HG03095 (cell line): ENCODE results near the gene SPAG5.

ENCODE experiments used
- ATAC-seq: cut with Tn5 transposase; IDR thresholded peaks from one replicate; pipeline ENCODE4 v1.9.1; 2021; ENCODE audit warnings: moderate library complexity; ENCODE audit not compliant: unreplicated experiment

Gene SPAG5, protein sequence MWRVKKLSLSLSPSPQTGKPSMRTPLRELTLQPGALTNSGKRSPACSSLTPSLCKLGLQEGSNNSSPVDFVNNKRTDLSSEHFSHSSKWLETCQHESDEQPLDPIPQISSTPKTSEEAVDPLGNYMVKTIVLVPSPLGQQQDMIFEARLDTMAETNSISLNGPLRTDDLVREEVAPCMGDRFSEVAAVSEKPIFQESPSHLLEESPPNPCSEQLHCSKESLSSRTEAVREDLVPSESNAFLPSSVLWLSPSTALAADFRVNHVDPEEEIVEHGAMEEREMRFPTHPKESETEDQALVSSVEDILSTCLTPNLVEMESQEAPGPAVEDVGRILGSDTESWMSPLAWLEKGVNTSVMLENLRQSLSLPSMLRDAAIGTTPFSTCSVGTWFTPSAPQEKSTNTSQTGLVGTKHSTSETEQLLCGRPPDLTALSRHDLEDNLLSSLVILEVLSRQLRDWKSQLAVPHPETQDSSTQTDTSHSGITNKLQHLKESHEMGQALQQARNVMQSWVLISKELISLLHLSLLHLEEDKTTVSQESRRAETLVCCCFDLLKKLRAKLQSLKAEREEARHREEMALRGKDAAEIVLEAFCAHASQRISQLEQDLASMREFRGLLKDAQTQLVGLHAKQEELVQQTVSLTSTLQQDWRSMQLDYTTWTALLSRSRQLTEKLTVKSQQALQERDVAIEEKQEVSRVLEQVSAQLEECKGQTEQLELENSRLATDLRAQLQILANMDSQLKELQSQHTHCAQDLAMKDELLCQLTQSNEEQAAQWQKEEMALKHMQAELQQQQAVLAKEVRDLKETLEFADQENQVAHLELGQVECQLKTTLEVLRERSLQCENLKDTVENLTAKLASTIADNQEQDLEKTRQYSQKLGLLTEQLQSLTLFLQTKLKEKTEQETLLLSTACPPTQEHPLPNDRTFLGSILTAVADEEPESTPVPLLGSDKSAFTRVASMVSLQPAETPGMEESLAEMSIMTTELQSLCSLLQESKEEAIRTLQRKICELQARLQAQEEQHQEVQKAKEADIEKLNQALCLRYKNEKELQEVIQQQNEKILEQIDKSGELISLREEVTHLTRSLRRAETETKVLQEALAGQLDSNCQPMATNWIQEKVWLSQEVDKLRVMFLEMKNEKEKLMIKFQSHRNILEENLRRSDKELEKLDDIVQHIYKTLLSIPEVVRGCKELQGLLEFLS

DNA sequence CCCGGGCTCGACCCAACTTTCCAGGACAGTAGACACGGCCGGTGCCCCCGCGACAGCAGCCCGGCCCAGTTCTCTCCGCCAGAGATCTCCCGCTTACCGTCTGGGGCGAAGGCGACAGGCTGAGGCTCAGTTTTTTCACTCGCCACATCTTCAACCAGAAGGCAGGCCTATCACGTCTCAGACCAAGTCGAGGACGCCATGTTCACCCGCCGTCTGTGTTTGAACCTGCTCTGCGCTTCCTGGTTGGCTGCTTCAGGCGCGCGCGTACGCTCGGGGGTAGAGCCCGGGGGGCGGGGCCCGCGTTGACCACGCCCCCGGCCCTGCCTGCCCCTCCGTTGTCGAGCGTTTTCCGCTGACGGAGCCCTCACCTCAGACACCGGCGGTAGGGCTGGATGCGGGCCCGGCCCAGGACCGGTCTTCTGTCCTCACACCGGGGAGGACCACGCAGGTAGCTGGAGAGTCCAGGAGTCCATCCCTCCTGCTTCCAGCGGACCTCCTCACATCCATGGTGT is at the start of gene SPAG5:
Gene SPAG5, minus strand, starts transcription at position 227 of the 512 bp plus-strand sequence. Its CDS starts 79 bp downstream, at position 148.
- ATAC-seq, result peak; percentile 78

DNA sequence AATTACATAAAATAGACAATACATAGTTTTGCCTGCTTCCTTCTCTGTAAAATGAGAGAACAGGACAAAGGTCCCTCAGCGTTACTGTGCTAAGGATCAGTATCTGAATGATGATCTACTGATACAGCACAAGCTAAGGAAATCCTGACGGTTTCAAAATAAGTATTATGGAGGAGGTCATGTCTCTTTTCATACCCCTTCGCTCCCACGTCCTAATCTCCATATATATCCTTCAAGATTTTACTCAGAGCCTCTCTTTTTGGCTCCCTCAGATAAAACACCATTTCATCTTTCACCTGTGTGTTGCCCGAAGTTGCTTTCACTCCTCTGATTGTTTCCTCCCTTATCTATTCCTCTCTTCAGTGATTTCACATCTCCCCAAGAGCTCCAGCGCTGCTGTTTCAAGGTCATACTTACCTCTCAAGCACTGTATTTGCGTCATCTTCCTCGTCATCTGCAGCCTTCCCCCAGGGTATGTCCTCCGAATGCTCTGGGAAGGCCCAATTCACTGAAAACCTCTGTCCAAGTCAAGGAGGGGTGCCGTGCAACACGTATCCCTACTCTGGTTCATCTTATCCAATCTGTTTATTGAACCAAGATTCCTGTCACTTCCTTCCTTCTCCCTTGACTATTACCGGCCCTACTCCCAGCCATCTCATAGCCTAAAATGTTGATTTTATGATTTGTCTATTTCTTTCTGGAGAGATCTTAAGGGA is 47.4 kb upstream of the SPAG5 start:
- ATAC-seq, result no peak

GRCh38 chr17:28645576-28645939 is 46.7 kb upstream of the SPAG5 start:
- ATAC-seq, result no peak

- peak; percentile 89 for ATAC-seq
Measured at GRCh38 chr17:28644787-28645575, 46.2 kb upstream of the SPAG5 start, which contains the start of gene BLTP2. BLTP2 (minus strand) TSS chr17:28645158; CDS start chr17:28645056, 102 bp downstream.

DNA sequence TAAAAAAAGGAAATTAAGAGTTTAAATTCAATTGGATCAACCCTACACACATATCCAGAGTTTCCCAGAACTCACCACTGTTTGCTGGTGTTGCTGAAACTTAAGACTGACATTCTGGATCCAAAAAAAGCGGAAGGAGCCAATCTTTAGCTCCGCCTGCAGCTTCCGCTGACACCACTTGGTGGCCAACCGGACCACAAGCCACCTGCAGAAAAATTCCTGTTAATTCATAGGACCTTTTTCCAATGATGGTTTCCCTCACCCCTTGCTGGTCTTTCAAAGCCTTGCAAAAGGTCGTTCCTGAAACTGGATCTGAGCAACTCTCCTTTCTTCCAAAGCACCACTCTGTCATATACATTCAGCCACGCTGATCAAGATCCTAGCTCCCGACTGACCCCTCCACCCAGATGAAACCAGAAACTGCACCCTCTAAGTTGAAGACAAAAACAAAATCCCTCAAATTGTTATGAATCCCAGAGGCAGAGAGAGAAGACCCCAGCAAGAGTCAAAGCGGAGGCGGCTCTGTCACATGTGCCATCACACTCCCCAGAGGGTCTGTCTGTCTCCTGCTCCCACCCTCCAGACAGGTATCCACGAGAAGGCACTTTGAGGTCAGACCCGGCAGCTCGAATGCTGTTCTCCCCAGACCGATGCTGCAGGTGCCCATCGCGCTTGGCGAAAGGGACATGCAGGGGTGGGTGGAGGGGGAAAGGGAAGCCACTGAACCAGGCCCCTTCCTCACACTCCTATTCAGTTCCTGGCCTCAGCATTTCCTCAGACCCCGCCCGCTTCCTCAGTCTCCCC is 45.4 kb upstream of the SPAG5 start:
- no peak for ATAC-seq

DNA sequence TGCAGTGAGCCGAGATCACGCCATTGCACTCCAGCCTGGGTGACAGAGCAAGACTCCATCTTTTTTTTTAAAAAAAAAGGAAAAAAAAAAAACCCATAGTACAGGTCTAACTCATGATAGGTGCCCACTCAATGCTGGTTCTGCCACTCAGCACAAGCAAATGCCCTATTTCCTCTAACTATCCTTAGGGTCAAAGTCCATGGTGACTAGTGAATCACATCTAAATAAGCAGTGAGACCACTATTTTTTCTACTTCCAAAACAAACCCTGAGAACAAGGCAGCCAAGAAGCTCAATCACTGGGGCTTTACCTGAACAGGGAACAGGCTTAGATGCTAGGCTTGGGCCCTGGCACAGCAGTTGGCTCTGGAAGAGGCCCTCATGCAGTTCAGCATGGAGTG is 42.8 kb upstream of the SPAG5 start:
- no peak for ATAC-seq

- no peak for ATAC-seq
Measured at GRCh38 chr17:28635506-28635905, 36.7 kb upstream of the SPAG5 start.

GRCh38 chr17:28634206-28634865 is 35.5 kb upstream of the SPAG5 start:
- ATAC-seq, result no peak

GRCh38 chr17:28626818-28627217 is 28.0 kb upstream of the SPAG5 start:
- no peak for ATAC-seq

DNA sequence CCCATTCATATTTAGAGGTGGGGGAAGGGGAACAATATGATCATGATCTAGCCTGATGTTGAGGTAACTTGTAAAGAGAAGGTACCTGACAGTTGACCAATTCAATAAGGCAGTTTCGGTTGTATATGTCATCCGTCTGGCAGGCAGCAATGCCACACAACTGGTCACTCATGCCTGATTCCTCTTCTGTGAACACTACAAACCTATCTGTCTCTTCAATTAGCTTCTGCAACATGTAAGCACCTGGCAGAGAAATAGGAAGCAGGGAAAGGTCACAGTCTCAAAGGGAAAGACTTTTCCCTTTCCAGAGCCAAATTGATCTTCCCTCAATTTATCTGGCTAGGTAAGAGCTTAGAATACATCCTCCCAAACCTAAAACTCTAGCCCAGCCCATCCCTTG is 25.3 kb upstream of the SPAG5 start:
- ATAC-seq, result no peak

- ATAC-seq, result no peak
Measured at GRCh38 chr17:28623696-28624095, 24.9 kb upstream of the SPAG5 start.

DNA sequence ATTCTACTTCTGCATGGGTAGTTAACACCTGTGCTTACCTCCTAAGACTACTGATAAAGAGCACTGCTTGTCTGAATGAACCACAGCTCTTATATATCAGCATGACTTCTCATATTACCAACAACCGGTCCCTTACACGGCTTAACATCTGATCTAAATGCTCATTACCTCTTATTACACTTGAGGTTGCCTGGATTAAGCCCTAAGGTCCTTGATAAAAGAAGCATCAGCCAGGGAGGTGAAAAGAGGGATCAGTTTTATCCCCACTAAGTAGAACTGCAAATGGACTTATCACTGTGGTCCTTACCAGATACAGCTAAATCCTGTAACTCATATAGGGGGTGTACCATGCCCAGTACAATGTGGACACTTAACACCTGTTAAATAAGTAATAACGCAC is 23.4 kb upstream of the SPAG5 start:
- ATAC-seq, result no peak

- no peak for ATAC-seq
Measured at GRCh38 chr17:28620010-28620409, 21.2 kb upstream of the SPAG5 start.

DNA sequence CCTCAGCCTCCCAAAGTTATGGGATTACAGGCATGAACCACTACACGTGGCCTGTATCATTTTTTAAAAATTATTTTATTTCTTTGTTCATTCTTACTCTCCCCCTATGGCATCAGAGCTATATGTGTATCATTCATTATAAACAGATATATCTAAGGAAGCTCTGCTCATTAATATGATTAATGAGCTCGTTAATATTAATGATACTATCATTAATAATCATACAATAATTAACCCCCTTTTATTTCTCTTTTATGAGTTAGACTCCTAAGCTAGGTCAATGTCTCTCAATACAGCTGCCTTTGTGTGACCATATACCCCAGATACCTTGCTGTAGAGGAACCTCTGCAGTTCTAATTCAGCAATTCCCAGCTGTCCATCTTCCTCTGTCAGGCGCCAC is 19.6 kb upstream of the SPAG5 start:
- ATAC-seq, result no peak

DNA sequence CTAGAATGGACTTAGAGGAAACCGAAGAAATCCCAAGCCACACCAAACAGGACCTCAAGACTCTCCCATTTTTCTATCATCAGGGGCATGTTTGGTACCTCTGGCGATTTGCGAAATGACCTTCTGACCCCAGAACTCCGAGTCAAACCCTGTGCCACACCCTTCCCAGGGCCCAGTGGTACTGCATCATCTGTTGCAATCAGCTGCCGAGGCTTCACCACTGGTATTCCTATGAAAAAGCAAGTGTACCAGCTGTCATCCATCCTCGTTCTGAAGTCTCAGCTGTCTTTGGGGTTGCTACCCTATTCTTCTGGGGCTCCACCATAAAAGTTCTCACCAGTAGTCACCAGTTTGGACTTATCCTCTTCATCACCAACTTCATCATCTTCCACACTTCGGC is 17.5 kb upstream of the SPAG5 start:
- no peak for ATAC-seq

GRCh38 chr17:28615260-28615940 is 16.6 kb upstream of the SPAG5 start:
- no peak for ATAC-seq

GRCh38 chr17:28613931-28614381 is 15.1 kb upstream of the SPAG5 start, which contains the start of gene RSKR:
RSKR (minus strand) TSS chr17:28614185; CDS start chr17:28614161, 24 bp downstream.
- no peak for ATAC-seq
